Stimulated activated CD4-positive, alpha-beta T cell treated with anti-CD3 and anti-CD28 coated beads, Interleukin-4, amount 100 ng/mL, for 48 hours (primary cell): ENCODE measurements around the gene GCH1.

ENCODE experiments used
- DNase-seq, 2 donors: peaks; one replicate each; pipeline ENCODE4 v3.0.0-alpha.2; 2020; ENCODE audit warnings: low read depth in 2 of 2

Gene GCH1

GRCh38 chr14:54866588-54866987 lies 36.0 kb downstream of the GCH1 start:
- DNase-seq = no peak

- no peak for DNase-seq
Measured at GRCh38 chr14:54864526-54864925, 38.1 kb downstream of the GCH1 start.

GRCh38 chr14:54857830-54858269 lies 44.8 kb downstream of the GCH1 start:
- DNase-seq = no peak

- no peak for DNase-seq
Measured at GRCh38 chr14:54856152-54856551, 46.5 kb downstream of the GCH1 start.

- no peak for DNase-seq
Measured at GRCh38 chr14:54854181-54854580, 48.4 kb downstream of the GCH1 start.

GRCh38 chr14:54853339-54853738 lies 49.3 kb downstream of the GCH1 start:
- no peak for DNase-seq

GRCh38 chr14:54852215-54852614 lies 50.4 kb downstream of the GCH1 start:
- DNase-seq = no peak

GRCh38 chr14:54848910-54849309 lies 53.7 kb downstream of the GCH1 start:
- no peak for DNase-seq

GRCh38 chr14:54845641-54846040 lies 57.0 kb downstream of the GCH1 start:
- no peak for DNase-seq

- no peak for DNase-seq
Measured at GRCh38 chr14:54844479-54844878, 58.1 kb downstream of the GCH1 start.

GRCh38 chr14:54840798-54841197 lies 61.8 kb downstream of the GCH1 start:
- DNase-seq = no peak

GRCh38 chr14:54840336-54840735 lies 62.3 kb downstream of the GCH1 start:
- DNase-seq = no peak

GRCh38 chr14:54839701-54840119 lies 62.9 kb downstream of the GCH1 start:
- DNase-seq = no peak

- DNase-seq = no peak
Measured at GRCh38 chr14:54838931-54839512, 63.6 kb downstream of the GCH1 start.

- no peak for DNase-seq
Measured at GRCh38 chr14:54837508-54838149, 65.0 kb downstream of the GCH1 start.

GRCh38 chr14:54836231-54836630 lies 66.4 kb downstream of the GCH1 start:
- DNase-seq = no peak

- no peak for DNase-seq
Measured at GRCh38 chr14:54834727-54835126, 67.9 kb downstream of the GCH1 start.

- DNase-seq = no peak
Measured at GRCh38 chr14:54834081-54834480, 68.5 kb downstream of the GCH1 start.

GRCh38 chr14:54830650-54831049 lies 72.0 kb downstream of the GCH1 start:
- DNase-seq = no peak

- no peak for DNase-seq
Measured at GRCh38 chr14:54829486-54830224, 73.0 kb downstream of the GCH1 start.

GRCh38 chr14:54828037-54828436 lies 74.6 kb downstream of the GCH1 start:
- DNase-seq = no peak

GRCh38 chr14:54823757-54824549 lies 78.7 kb downstream of the GCH1 start:
- DNase-seq = no peak
